ENCODE data around the gene ATP8B4. TPM values are rescaled to one million over a fixed set of nuclear protein-coding genes. Genes with fewer than 3 reads are reported as not detected.
"Not testable (repeated sequence)": the region's sequence is repeated elsewhere in the genome, so short reads cannot be mapped to it uniquely, and the experiment has no call there.

The ATP8B4 gene
- total RNA-seq, 1 donor from 2014 or later, result 0.56 TPM

- no peak for ATAC-seq
These were observed 109.4 kb downstream of the ATP8B4 start for GRCh38 chr15:50009634-50010033.

DNA sequence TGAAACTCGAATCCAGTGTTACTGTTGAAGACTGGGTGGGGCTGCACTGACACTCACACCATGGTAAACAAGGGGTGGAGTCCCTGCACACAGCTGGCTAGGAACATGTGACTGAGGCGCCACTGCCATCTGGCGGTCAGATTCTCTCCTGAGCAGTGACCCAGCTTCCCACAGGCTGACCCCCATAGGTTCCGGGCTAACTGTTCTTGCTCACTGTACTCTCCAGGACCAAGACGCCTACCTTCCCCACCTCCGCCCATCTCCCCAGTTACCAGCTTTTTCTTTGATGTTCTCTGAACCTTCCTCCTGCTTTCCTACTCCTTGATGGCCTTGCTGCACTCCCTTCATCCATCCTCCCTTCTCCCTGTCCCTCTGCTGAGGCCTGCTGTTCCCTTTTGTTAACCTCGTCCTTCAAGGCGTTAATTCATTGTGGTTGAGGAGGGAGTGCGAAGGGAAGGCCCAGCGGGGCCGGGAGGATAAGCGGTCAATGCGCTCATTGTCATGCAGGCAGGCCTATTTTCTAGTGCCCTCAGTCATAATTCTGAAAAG, 115.2 kb downstream of the ATP8B4 start:
- peak; percentile 91 for ATAC-seq

DNA sequence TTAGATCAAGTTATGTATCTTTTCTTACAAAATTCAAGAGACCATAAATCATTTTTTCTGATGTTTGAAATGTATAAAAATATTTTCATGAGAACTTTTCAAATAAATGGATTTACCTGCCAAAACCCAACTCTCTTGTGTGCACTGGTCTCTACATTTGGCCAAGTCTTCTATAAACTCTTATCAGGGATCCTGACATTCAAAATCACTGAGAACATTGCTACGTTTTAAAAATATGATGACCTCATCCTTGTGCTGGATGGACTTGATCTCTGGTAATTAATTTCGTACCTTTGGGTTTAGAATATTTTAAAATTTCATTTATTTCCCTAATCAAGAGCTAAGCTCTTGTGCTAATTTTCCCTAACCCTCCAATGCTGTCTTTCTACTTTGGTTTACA, 127.4 kb downstream of the ATP8B4 start:
- ATAC-seq, result no peak

GRCh38 chr15:49990835-49991545, 128.0 kb downstream of the ATP8B4 start:
- no peak for ATAC-seq

GRCh38 chr15:49989498-49989897, 129.5 kb downstream of the ATP8B4 start:
- no peak for ATAC-seq

GRCh38 chr15:49988766-49989165, 130.3 kb downstream of the ATP8B4 start:
- ATAC-seq, result no peak

- no peak for ATAC-seq
These were observed 131.1 kb downstream of the ATP8B4 start for GRCh38 chr15:49987896-49988295.

- no peak for ATAC-seq
These were observed 131.7 kb downstream of the ATP8B4 start for GRCh38 chr15:49987198-49987785.

GRCh38 chr15:49986326-49986725, 132.7 kb downstream of the ATP8B4 start:
- ATAC-seq, result no peak

DNA sequence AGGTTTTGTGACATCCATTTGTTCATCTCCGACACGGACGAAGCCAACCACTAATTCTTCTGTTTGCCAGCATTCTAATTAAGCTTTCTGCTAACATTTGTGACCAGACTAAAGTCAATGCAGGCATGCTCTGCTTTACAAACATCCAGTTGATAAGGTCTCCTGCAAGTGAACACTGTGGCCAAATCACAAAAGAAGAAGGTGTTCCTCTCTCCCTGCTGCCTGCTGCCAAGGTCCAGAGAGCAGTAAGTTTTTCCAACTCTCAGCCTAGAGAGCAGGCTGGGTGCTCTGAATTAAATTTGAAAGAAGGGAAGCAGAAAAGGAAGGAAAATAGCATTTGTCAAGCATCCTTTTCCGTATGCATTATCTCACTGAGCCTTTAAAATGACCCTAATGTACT, 133.6 kb downstream of the ATP8B4 start:
- ATAC-seq, result no peak

DNA sequence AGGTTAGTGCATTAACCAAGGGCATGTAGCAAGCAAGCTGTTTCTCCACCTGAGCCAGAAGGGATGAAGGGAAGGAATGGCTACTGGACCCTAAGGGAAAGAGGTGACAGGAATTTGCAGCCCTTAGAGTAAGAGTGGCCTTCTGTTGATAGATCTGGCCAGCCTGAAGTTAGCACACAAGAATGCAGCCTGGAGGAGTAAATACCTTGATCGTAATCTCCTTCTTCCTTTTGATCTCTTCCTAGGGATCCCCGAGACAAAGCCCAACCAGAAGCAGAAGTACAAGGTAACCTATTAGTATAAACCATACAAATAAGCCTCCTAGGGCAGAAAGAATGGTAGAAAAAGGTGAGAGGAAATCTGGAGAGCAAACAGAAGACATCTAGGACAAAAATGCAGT, 134.6 kb downstream of the ATP8B4 start:
- no peak for ATAC-seq

DNA sequence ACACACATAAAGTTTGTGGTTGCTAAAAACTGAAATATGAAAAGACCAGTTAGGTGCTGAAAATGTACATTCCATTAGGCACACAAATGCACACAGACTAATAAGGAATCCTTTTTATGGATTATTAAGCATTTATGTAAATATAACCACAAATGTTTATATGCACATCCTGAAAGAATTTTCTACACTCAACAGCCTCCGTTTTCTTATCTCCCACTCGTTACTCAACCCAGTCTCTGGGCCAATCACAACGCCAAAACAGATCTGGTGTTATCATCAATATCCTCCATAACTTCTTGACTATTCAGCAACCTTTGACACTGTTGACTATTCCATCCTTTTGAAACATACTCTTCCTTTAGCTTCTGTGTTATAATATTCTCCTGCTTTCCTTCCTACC, 136.4 kb downstream of the ATP8B4 start:
- ATAC-seq, result no peak

DNA sequence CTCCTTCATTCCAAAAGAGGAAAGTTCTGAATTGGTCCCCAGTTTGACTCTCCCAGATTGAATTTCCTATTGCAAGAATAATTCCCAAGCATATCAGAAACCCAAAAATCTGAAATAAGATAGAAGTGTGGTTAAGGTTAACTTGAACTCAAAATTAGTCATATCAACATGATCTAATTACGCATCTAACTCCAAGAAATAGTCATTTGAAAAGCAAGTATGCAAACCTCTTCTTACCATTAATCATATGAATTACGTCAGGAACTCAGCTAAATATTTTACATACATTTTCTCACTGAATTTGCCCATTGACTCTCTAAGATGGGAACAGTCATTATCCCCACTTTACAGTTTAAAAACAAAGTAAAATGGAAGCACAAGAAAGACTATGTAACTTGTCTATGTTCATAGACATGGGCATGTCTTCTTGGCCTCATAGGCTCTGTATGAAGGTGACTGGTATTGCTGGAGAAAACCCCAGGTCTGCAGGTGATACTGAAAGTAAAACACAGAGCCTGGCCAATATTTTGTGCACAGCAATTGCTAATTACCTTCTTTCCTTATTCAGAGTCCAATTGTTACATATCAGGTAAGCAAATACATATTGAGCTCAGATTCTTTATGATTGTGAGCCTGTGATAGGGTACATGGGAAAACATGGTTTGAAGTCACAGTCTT, 139.2 kb downstream of the ATP8B4 start:
- ATAC-seq, result no peak

GRCh38 chr15:49978121-49978520, 140.9 kb downstream of the ATP8B4 start:
- no peak for ATAC-seq

- no peak for ATAC-seq
These were observed 141.7 kb downstream of the ATP8B4 start for GRCh38 chr15:49977306-49977705.

DNA sequence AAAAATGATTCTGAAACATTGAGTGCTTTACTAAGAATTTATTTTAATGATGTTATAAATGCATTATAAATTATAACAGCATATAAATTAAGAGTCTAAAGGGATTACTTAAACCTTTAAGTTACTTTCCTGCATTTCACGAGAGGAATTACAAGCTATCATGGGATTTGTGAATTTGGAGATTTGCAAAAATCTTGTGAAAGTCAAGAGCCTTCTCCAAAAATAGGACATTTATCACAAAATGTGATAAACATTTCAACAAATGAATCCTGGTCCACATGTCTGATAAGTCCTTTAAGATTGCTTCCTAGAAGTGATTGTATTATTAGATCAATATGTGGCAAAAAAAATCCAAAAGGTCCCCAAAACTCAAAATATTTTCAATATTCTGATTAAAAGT, 154.5 kb downstream of the ATP8B4 start:
- ATAC-seq, result no peak

DNA sequence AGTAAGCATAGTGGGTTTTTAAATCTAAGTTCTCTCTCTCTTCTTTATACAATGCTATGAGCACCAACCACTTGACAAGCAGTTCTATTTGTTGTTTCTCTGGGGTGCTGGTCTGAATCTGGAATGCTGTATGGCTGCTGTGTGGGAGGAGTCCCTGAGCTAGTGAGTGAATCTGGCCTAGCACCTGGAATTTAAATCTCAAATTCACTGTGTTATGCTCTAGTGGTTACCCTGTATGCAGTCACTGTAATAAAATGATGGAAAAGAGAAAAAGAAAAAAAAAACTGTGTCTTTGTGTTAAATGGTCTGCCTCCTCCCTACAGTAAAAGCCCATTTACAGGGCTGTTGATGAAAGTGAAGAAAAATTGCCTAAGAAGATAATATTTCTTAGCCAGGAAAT, 155.0 kb downstream of the ATP8B4 start:
- ATAC-seq, result no peak

DNA sequence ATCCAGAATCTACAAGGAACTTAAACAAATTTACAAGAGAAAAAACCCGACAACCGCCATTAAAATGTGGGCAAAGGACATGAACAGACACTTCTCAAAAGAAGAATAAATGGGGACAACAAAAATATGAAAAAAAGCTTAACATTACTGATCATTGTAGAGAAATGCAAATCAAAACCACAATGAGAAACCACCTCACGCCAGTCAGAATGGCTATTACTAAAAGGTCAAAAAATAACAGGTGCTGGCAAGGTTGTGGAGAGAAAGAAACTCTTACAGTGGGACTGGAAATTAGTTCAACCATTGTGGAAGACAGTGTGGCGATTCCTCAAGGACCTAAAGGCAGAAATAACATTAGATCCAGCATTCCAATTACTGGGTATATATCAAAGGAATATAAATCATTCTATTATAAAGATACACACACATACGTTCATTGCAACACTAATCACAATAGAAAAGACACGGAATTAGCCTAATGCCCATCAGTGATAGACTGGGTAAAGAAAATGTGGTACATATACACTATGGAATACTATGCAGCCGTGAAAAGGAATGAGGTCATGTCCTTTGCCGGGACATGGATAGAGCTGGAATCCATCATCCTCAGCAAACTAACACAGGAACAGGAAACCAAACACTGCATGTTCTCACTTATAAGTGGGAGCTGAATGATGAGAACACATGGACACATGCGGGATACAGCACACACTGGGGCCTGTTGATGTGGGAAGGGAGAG, 155.8 kb downstream of the ATP8B4 start:
- ATAC-seq, result not testable (repeated sequence)

DNA sequence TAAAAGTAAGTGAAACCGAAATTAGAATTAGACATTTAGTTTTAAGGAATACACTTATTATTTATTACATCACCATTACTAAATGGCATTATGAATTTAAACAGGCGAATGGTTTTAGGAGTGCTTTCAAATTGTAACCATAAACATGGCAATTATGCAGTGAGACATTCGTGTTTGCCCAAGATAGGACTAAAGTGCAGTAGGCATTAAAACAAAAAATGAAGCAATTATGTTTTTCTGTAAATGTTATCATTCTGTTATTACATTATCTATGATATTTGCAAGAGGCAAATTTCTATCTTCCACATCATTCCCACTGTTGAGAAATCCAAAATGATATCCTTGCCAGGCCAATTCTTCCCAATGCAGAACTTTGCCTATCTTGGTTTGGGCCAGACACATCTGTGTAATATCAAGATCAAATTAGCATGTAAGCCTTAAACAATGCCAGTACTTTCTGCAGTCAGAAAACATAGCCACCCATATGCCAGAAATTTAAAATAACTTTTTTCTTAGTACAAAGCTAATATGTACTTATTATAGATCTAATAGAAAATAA, 156.9 kb downstream of the ATP8B4 start:
- no peak for ATAC-seq

DNA sequence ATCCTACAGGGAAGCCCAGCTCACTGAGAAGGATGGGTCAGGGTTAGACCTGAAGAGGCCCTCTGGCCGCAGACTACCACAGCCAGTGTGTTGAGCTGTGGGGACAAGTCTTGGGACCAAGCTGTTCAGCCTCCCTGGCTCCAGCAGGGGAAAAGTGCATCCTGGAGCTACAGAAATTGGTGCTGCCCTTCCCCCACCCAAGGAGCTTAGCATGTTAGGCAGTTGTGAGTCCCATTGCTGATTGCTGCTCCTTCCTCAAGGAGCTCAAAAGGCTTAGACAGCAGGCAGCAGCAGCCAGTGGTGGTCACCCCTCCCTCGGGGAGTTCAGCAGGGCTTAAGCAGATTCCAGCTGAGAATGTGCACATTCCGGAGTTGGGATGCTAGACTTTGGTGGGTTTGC, 165.6 kb downstream of the ATP8B4 start:
- no peak for ATAC-seq

GRCh38 chr15:49946681-49947080, 172.4 kb downstream of the ATP8B4 start:
- no peak for ATAC-seq

DNA sequence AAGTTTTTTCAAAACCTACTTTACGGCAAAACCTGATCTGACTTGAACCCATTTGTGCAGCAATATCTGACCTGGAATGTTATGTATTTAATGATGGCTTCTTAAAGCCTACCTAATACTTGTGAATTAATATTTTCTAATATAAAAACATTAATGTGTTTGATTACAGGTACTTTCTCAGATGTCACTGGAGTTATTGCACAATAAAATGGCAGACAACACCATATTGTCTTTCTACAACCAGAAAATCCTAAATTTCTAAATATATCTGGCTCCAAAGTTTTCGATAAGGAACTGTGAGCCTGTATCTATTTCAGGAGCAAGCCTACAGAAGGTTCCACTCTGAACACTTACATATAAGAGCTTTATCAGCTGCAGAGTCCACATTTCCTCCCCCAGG, 184.5 kb downstream of the ATP8B4 start:
- ATAC-seq, result no peak

Measured in esophagus mucosa (tissue), 1 donor.